OCI-LY3 (cell line): ENCODE results near the gene TRIM66.

Experiments used
- H2AFZ ChIP-seq: fragments of 200-600, 300-600 bp; shearing (Covaris generic); 2 replicates; pipeline ENCODE4 v1.6.0; 2014; ENCODE audit warnings: antibody characterized with exemption, low read depth, low read length
- H3K27ac ChIP-seq: fragments of 200-600, 300-600 bp; sonication (generic); 2 replicates; pipeline ENCODE4 v1.5.1; 2014; ENCODE audit warnings: mild to moderate bottlenecking, low read length, moderate library complexity, mixed read lengths
- H3K27me3 ChIP-seq: fragments of 200-600, 300-600 bp; sonication (generic); 2 replicates; pipeline ENCODE4 v1.6.1; 2014; ENCODE audit warnings: low read depth, low read length, mixed read lengths
- H3K36me3 ChIP-seq: fragments of 200-600, 300-600 bp; sonication (generic); replicated peaks from 2 replicates; pipeline ENCODE3; 2014; ENCODE audit warnings: low read depth, low read length, mixed read lengths
- H3K4me1 ChIP-seq: fragments of 300-600, 200-600 bp; sonication (generic); 2 replicates; pipeline ENCODE4 v1.6.1; 2014; ENCODE audit warnings: low read length, mixed read lengths
- H3K4me2 ChIP-seq: fragments of 200-600, 300-600 bp; sonication (generic); 2 replicates; pipeline ENCODE4 v1.6.1; 2014; ENCODE audit warnings: low read length, mixed read lengths
- H3K4me3 ChIP-seq: fragments of 300-600, 200-600 bp; sonication (generic); 2 replicates; pipeline ENCODE4 v1.5.1; 2014; ENCODE audit warnings: antibody characterized with exemption, mild to moderate bottlenecking, low read length, moderate library complexity
- H3K79me2 ChIP-seq: fragments of 300-600, 200-600 bp; shearing (Covaris generic); 2 replicates; pipeline ENCODE4 v1.6.1; 2014; ENCODE audit warnings: mild to moderate bottlenecking, low read length, mixed read lengths
- H3K9ac ChIP-seq: fragments of 300-600, 200-600 bp; shearing (Covaris generic); 2 replicates; pipeline ENCODE4 v1.6.0; 2014; ENCODE audit warnings: mild to moderate bottlenecking, low read length, moderate library complexity
- H3K9me3 ChIP-seq: fragments of 200-600, 300-600 bp; shearing (Covaris generic); 2 replicates; pipeline ENCODE4 v1.6.1; 2014; ENCODE audit warnings: low read length, mixed read lengths; ENCODE audit not compliant: insufficient read depth
- H4K20me1 ChIP-seq: fragments of 200-600, 300-600 bp; sonication (generic); 2 replicates; pipeline ENCODE4 v1.6.1; 2016; ENCODE audit warnings: low read length, mixed read lengths; ENCODE audit not compliant: insufficient read depth
- EZH2phosphoT487 ChIP-seq: fragments of 200-600 bp; shearing (Covaris generic); IDR thresholded peaks from 2 replicates; pipeline ENCODE4 v1.6.1; 2018; ENCODE audit warnings: antibody characterized with exemption, mixed run types, low read depth
- TF ChIP-seq, protein P1 (sequence below): fragments of 200-600, 300-600 bp; sonication (generic); IDR thresholded peaks from 2 replicates; pipeline ENCODE4 v1.5.1; 2014; ENCODE audit warnings: antibody characterized with exemption, low read length, low read depth

The TRIM66 gene

GRCh38 chr11:8693555-8693954 lies 11.1 kb upstream of the TRIM66 start:
- H3K4me3 ChIP-seq: no peak overlapping the region
- H3K4me1 ChIP-seq: peaks cover 10% of the 10 kb centered on the region
- H3K79me2 ChIP-seq: peaks cover 15% of the 10 kb centered on the region
- no peak overlapping the region for H3K27ac ChIP-seq
- no peaks in the 10 kb centered on the region for H4K20me1 ChIP-seq
- H3K9me3 ChIP-seq: no peaks in the 10 kb centered on the region
- no peak overlapping the region for H3K4me2 ChIP-seq
- no peak overlapping the region for H3K9ac ChIP-seq
- no peak for TF ChIP-seq EZH2phosphoT487
- TF ChIP-seq, protein P1, sequence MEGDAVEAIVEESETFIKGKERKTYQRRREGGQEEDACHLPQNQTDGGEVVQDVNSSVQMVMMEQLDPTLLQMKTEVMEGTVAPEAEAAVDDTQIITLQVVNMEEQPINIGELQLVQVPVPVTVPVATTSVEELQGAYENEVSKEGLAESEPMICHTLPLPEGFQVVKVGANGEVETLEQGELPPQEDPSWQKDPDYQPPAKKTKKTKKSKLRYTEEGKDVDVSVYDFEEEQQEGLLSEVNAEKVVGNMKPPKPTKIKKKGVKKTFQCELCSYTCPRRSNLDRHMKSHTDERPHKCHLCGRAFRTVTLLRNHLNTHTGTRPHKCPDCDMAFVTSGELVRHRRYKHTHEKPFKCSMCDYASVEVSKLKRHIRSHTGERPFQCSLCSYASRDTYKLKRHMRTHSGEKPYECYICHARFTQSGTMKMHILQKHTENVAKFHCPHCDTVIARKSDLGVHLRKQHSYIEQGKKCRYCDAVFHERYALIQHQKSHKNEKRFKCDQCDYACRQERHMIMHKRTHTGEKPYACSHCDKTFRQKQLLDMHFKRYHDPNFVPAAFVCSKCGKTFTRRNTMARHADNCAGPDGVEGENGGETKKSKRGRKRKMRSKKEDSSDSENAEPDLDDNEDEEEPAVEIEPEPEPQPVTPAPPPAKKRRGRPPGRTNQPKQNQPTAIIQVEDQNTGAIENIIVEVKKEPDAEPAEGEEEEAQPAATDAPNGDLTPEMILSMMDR: no peak
- no peak overlapping the region for H2AFZ ChIP-seq
- H3K36me3 ChIP-seq: peaks cover 39% of the 10 kb centered on the region
- H3K27me3 ChIP-seq: no peaks in the 10 kb centered on the region

- no peak overlapping the region for H2AFZ ChIP-seq
- H3K9ac ChIP-seq: no peak overlapping the region
- H3K27ac ChIP-seq: no peak overlapping the region
- peaks cover 15% of the 10 kb centered on the region for H3K79me2 ChIP-seq
- no peaks in the 10 kb centered on the region for H3K27me3 ChIP-seq
- H3K36me3 ChIP-seq: peaks cover 38% of the 10 kb centered on the region
- no peak overlapping the region for H3K4me2 ChIP-seq
- H3K4me1 ChIP-seq: peaks cover 12% of the 10 kb centered on the region
- H3K4me3 ChIP-seq: no peak overlapping the region
- no peaks in the 10 kb centered on the region for H4K20me1 ChIP-seq
- TF ChIP-seq, protein P1: no peak
- H3K9me3 ChIP-seq: no peaks in the 10 kb centered on the region
Measured at GRCh38 chr11:8693010-8693551, 10.6 kb upstream of the TRIM66 start.

- Histone ChIP-seq H3K27me3 (no peaks in the 10 kb centered on the region), H3K9me3 (no peaks in the 10 kb centered on the region), H3K4me3 (no peak overlapping the region), H3K9ac (no peak overlapping the region), H4K20me1 (no peaks in the 10 kb centered on the region), H2AFZ (no peak overlapping the region), H3K4me1 (peaks cover 18% of the 10 kb centered on the region), H3K36me3 (peaks cover 38% of the 10 kb centered on the region), H3K27ac (no peak overlapping the region), H3K4me2 (no peak overlapping the region), H3K79me2 (peaks cover 15% of the 10 kb centered on the region)
- no peak for TF ChIP-seq EZH2phosphoT487
- TF ChIP-seq, protein P1: no peak
Measured at GRCh38 chr11:8692417-8692816, 10.0 kb upstream of the TRIM66 start.

- H3K79me2 ChIP-seq: peaks cover 19% of the 10 kb centered on the region
- H3K27ac ChIP-seq: no peak overlapping the region
- peaks cover 26% of the 10 kb centered on the region for H3K4me1 ChIP-seq
- no peak overlapping the region for H3K4me3 ChIP-seq
- no peak overlapping the region for H3K4me2 ChIP-seq
- H3K36me3 ChIP-seq: peaks cover 46% of the 10 kb centered on the region
- TF ChIP-seq, protein P1: no peak
- TF ChIP-seq EZH2phosphoT487: no peak
- no peaks in the 10 kb centered on the region for H3K27me3 ChIP-seq
- no peak overlapping the region for H2AFZ ChIP-seq
- no peaks in the 10 kb centered on the region for H4K20me1 ChIP-seq
- H3K9ac ChIP-seq: no peak overlapping the region
- H3K9me3 ChIP-seq: no peaks in the 10 kb centered on the region
Measured at GRCh38 chr11:8691601-8692000, 9.1 kb upstream of the TRIM66 start.
